Activated CD4-positive, alpha-beta T cell treated with anti-CD3 and anti-CD28 coated beads, Interleukin-2, amount 50 U/mL, for 1 hour (primary cell): Measurements from ENCODE around the gene GSC.
"Not testable (repeated sequence)": the region's sequence is repeated elsewhere in the genome, so short reads cannot be mapped to it uniquely, and the experiment has no call there.

Experiments
- DNase-seq: peaks from one replicate; pipeline ENCODE4 v3.0.0-alpha.2; 2020

The GSC gene

DNA sequence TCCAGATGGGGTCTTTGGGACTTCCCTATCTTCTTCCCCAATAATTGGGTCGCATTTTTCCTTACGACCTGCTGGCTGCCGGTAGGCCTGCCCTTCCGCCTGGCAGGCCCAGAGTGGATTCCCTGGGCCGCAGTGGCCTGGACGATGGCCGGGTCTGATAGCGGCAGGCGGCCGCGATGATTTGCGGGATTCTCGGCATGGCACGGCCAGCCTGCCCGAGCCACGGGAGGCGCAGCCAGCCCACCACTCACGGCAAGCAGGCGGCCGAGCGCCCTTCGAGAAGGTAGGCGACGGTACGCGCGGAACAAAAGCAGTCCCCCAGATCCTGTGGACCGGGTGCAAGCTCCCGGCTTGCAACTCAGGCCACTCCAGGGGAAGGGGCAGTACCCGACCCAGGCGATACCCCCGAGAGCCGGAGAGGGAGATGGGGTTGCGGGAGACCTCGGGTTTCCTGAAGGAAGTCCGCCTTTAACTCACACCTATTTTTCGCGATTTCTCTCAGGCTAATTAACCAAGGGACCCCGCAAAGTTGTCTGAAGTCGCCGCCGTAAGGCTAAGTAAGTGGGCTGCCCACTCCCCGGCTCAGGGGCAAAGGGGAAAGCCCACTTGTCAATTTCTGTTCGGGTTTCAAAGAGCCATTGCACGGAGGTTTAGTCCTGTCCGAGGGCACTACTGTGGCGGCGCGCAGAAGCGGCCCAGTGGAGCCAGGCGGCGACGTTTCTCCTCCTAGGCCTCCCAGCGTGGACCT is 1.4 kb upstream of the GSC start:
- no peak for DNase-seq

DNA sequence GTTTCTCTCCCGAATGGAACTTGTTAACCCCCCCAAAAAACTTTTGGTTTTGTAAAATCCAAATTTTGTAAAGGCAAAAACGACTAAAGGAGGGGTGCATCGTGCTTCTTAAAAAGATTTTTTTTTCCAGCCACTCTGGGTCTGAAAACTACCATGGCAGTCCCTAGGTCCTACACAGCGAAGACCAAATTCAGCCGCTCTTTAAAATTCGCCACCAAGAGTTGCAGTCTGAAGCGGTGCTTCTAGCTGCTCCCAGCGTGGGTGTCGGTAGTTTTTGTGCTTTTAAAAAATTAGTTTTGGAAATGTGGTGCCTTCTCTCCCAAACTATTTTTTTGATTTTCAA is 873 bp upstream of the GSC start:
- DNase-seq: no peak

DNA sequence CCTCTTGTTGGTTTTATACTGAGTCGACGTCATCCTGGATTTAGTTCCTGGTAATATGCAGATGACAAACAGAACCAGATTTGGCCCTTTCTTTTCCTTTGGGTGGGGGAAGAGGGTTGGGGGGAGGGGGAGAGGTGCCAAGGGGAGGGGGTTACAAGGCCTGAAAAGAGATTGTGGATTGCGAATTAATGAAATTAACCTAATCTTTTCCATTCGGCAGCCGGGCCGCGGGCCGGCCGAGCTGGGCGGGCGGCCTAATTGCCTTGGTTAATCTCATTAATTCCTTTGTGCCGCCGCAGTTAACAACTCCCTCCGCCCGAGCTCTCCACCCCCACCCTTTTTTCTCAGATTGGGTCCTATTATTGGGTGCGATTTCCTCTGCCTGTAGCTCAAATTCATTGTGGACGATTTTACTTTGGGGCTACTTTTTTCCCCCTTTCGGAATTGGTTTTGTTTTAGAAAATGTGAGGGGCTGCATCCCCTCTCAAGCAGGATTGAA is 387 bp upstream of the GSC start:
- DNase-seq: no peak

DNA sequence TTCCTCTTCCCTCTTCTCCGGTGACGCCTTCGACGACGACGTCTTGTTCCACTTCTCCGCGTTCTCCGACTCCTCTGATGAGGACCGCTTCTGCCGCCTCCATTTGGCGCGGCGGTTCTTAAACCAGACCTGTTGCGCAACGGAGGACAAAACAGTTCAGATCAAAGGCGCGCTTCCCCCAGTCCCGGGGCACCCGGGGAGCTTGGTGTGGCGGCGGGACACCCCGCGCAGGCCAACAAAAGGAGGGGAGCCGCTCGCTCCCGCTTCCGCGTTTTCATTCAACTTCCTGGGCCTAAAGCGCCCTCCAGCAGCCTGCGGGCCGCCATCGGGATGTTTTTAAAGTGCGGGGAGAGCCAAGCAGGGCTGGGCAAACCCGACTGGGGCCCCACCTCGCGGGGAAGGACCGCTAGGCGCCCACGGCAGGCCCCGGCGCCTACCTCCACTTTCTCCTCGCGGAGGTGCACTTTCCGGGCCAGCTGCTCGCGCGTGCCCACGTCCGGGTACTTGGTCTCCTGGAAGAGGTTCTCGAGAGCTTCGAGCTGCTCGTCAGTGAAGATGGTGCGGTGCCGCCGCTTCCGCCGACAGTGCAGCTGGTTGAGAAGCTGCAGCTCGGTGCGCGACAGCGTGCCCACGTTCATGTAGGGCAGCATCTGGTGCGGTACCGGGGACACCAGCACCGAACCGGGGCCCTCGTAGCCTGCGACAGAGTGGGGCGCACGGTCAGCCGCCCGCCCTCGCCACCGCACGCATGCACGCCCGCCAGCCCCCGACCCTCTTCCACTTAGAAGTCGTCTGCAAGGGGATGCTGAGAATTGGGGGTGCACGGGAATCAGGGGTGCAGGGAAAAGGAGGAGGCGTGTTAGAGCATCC is 1.2 kb downstream of the GSC start:
- no peak for DNase-seq

DNA sequence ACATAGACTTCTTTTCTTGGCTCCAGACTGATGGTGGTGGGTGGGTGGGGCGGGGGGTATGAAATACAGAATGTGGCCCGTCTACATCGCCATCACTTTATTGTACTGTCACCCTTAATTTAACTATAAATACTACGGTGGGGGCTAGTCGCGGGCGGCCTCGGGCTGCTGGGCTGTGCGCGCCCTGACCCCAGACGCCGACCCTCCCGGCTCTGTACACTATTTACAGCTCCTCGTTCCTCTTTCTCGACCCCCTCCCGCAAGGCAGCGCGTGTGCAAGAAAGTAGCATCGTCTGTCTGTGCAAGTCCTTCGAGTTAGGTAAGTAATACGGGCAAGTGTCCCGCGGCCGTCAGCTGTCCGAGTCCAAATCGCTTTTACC is 1.8 kb downstream of the GSC start:
- DNase-seq: no peak

DNA sequence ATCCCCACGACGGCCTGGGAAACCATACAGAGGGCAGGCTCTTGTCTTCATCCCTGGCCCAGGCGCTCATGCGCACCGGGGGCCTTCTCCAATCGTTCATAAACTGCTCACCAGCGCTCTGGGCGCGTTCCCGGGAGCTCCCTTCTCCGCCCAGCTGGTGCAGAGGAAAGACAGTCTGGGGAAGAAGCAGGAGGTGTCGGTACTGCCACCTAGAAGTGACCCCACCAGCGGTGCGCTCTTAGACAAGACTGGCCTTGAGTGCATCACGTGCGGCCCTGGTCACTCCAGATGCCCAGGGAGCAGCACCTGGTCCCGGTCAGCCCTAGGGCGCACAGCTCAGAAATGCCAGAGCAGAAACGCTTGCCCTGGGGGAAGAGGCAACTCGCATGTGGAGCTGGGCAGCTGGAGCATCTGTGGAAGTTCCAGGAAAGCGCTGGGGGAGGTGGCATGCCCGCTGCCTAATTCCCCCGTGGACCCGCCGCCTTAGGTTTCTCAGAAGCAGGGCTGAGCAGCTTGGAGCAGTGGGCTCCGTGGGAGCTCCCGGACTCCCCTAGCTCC is 2.5 kb downstream of the GSC start:
- DNase-seq: no peak

DNA sequence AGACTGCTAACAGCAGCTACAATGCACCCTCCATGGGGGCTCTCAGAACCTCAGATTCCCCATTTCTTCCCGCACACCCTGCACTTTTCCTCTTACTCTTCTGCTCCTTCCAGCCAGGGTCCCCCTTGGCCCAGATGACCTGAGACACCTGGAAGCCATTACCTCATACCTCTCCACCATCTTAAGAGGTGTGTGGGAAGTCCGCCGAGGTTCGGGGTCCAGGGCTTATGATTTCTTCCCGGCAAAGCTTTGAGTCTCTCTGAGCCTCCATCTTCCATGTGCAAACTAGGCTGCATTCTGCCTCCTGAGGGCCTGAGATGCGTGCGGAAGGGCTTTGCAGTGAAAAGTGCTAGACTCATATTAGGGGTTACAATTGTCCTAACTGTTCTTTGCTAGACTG is 5.3 kb downstream of the GSC start:
- DNase-seq: no peak

DNA sequence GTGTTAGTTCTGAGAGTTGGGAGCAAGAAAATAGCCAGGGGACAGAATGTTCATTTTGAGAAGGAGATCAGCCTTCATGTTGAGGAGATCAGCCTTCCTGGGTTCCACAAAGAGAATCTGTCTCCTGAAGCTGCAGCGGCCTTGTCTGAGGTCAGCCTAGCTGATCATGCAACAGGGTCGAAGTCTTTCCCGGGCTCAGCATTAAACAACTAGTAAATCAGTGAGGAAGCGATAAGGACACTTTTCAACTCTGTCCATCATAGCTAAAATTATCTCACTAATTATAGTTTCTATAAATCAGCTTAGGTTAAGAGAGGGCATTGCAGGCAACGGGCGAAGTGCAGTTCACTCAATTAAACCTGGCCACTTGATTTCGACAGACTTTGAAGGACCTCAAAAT is 7.5 kb downstream of the GSC start:
- DNase-seq: no peak

DNA sequence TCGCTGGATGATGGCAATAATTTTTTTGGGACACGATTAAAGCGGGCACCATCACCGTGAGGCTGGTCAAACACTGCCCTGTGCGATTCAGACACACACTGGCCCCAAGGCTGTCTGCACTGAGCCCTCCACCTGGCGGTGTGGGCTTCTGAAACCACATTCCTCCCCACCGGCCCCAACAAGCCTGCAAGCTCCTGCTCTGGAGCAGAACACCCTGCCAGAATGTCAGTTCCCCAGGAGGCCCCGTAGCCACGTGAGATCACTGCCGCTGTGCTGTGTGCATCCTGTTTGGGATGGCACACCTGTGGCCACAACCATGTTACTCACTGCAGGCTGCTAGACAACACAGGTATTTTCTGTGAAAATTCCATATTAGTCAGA is 7.9 kb downstream of the GSC start:
- DNase-seq: no peak

DNA sequence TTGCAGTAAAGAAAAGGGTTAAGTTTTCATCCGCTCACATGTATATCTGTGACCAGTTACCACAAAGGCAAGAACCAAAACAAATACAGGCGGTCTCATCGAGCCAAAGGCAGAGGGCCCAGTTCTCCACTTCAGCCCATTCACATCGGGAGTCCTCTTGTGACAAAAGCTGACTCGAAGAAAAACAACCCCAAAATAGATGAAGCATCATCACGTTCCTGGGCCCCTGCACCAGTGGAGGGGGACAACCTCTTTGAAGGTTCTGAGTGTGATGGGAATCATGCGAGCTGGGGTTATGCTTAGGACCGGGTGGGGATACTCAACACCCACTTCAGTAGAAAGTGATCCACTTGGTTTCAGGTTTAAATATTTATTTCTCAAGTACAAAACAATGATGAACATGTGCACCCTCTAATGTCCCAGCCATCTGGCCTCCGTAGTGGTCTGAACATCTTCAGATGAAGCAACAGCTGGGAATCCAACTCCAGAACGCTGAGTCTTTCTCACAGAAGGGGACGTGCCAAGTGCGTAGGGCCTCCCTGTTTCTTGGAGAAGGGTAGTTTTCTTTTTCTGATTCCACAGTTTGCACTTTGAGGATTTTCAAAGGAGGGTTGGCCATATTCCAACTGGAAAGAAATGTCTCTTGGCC is 8.4 kb downstream of the GSC start:
- DNase-seq: no peak

DNA sequence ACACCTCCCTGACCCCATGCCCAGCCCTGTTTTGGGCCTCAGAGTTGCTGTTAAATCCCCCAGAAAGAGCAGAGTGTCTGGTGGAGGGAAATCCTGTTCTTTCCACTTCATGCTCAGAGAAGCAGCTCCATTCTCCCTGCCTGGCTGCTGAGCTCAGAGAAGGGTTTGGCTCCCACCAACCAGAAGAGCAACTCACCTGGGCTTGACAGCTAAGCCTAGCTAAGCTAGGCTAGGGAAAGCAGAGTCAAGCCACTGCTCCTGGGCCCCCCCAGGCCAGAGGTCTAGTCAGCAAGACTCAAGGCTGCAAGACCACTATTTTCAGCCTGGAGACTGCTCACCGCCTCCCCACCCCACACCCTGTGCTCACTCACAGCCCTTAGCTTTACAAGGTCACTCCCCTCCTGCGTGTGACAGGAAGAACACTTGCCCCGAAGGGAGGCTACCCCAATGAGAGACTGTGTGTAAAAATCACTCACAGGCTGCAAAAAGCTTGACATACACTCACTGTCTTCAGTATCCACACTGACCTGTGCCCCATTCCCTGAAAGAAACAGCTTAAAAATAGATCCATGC is 13.5 kb downstream of the GSC start:
- DNase-seq: no peak

DNA sequence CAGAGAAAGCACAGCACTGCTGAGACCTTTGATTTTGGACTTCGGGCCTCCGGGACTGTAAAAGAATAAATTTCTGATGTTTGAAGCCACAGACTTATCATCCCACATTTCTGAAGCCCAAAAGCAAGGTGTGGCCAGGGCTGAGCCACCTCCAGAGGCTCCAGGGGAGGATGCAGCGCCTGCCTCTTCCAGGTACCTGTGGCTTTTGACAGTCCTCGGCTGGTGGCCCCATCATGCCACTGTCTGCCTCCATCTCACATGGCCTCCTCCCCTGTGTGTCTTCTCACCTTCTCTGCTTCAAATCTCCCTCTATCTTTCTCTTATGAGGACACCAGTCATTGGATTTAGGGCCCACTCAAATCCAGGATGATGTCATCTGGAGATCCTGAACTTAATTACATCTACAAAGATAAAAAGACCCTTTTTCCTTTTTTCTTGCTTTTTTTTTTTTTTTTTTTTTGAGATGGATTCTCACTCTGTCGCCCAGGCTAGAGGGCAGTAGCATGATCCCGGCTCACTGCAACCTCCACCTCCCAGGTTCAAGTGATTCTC is 15.4 kb downstream of the GSC start:
- DNase-seq: no peak

DNA sequence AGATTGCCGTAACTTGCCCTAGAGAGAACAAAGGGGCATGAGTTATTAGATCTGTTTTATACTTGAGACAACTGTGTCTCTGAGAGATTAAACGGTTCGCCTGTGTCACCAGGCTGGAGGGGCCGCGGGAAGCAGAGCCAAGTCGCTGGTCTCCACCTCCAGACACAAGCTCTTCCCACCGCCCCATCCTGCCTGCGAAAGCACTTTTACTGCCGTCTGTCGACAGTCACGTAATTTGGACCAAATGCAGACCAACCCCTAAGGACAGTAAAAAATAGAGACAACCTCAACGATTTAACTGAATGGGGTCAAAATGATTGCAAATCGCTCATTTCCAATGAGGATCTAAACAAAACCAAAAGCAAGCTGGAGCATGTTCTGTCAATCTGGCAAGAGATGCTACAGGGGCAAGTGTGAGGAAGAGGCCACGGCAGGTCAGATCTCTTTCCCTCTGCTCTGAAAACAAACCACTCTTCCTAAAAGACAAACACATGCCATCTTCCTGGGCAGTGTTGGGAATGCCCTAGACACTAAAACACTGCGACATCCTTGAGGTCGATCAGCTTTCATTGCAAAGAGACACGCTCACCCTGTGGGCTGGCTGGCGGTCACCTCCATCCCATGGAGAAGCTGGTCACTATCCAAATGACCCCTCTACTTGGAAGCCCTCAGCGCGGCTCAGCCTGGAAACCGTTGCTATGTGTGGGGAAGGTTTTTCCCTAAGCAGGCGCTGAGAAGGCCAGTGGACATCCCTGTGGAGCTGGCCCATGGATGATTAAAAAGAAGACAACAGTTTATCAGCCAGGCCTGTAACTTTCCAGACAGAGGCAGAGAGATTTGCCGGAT is 17.1 kb downstream of the GSC start:
- no peak for DNase-seq

DNA sequence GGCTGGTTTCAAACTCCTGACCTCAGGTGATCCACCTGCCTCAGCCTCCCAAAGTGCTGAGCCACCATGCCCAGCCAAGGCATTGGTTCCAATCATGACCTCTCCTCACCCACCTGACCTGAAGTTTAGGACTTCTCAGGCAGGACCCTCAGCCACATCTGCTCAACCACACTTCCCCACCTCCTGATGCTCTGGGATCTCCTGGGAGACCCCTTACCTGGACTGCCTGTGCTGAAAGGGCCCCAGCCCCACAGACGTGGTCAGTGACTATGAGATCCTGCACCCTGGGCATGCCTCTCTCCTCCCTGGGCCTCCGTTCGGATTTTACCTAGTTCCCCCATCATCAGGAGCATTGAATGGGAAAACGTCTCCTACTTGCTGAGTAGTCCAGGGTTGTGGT is 18.0 kb downstream of the GSC start:
- no peak for DNase-seq

DNA sequence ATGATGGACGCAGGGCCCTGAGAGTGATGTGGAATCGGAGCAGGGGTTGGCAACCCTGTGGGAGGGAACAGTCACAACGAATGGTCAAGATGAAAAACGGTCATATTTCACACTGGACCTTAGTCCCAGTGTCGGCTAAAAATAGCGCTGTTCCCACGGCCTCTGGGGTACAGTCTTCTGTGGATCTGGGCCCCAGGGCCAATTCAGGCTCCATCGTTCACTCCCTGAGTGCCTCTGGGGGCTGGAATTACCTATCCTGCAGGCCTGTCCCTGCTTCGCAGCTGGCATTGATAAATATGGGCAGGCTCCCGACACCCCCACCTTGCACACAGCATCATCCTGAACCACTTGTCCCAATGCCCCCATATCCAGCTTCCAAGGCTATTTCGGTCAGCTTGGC is 18.6 kb downstream of the GSC start:
- no peak for DNase-seq

DNA sequence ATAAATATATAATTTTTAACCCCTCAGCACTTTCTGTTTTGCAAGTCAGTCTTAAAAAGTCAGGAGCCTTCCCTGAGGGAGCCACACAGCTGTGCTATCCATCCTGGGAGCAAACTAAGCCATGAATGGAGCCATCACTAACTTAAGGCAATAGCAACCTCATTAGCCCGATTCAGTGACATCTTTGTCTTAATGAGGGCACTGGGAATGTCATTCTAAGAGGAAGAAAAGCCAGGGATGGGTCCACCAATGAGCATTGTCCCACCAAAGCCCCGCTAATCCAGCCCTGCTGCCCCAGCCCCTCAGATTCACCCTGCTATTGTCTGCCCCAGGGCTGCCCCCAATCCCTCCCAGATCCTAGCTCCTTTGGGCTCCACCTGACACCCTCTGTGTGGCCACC is 19.5 kb downstream of the GSC start:
- DNase-seq: no peak

DNA sequence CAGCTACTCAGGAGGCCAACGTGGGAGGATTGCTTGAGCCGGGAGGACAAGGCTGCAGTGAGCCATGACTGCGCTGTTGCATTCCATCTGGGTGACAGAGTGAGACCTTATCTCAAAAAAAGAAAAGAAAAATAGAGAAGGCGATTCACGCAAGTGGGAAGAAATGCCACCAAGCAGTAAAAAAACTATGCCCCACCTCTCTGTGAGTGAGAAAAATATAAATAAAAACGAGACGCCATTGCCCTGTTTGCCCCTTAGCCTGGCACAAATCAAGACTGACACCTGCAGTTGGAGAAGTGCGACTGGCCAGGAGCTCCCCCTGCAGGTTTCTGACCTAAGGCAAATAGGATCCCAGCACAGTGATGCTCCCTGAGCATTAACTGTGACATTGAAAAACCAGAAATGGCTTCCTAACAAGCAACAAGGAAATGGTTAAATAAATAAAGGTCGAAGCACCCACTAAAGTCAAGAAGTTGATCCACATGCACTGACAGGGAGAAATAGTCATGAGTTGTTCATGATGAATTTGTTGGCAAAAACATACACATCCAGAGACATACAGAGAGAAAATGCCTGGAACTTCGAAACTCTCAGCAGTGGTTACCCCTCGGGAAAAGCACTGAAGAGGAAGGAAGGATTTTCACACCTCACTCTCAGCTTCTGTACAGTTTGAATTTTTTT is 21.1 kb downstream of the GSC start:
- no peak for DNase-seq

DNA sequence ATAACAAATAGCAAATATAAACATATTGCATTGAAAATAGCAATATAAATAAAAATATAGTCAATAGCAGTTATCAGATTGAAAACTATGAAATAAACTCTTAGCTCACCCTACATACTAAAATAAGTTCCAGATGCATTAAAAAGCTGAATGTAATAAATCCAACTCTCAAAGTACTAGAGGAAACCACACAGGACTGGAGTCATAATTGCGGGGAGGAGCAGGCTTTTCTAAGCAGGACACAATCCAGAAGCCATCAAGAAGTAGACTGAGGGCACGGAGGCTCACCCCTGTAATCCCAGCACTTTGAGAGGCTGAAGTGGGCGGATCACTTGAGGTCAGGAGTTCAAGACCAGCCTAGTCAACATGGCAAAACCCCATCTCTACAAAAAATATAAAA is 22.2 kb downstream of the GSC start:
- no peak for DNase-seq

DNA sequence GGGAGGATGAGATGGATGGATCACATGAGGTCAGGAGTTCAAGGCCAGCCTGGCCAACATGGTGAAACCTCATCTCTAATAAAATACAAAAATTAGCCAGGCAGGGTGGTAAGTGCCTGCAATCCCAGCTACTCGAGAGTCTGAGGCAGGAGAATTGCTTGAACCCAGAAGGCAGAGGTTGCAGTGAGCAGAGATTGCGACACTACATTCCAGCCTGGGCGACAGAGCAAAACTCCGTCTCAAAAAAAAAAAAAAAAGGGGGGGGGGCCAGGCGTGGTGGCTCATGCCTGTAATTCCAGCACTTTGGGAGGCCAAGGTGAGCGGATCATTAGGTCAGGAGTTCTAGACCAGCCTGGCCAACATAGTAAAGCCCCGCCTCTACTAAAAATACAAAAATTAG is 22.8 kb downstream of the GSC start:
- not testable (repeated sequence) for DNase-seq

DNA sequence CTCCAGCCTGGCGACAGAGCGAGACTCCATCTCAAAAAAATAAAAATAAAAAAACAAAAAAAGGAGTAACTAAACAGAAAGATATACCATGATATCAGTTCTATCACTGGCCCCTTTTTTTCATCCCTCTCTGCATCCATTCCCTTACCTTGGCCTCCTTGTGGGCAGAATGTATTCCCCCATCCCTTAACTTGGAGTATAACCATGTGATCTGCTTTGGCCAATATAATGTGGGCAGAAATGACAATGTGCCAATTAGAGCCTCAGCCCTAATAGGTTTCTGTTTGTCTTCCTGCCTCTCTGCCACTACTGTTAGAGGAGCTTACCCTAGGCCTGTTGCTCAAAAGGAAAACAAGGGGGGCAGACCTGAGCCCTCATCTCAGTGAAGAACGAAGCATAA is 23.8 kb downstream of the GSC start:
- DNase-seq: no peak

DNA sequence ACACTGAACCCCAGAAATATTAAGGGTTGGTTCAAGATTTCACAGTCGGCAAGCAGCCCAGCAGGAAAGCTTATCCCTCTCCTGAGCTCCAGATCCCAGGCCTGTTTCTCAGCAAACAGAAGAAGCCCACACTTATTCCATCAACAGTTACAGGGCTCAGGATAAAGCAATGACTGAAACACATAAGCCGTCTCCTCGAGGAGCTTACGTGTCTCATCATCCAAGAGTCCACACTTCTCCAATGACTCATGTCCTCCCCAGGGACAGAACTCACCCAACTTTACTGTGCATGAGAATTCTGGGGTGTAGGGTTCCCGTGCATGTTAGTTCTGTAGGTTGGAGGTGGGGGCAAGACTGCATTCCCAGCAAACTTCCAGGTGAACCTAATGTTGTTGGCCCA is 31.2 kb downstream of the GSC start:
- no peak for DNase-seq
